ENCODE data around the gene SFTA2. TPM values are rescaled to one million over a fixed set of nuclear protein-coding genes. Genes with fewer than 3 reads are reported as not detected.
"Not testable (repeated sequence)": the region's sequence is repeated elsewhere in the genome, so short reads cannot be mapped to it uniquely, and the experiment has no call there.

Gene SFTA2
- total RNA-seq, 4 donors from 2014 or later, result 0.36 TPM; not detected in 3

DNA sequence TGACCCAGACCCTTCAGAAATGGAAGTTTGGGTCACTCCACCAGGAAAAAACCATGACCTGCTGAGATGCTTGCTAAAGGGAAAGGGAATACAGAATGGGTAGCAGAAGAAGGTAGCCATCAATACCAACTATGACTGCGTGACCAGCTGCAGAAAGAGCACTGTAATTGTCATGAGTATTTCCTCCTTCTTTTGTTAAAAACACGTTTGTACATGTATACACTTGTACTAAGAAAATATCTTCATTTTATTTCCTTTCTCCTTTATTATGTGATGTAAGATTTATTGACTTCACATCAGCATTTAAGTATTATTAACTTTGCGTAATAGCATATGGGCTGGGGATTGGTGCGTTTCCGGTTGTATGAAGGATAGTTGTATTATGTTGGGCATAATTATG is 39.0 kb upstream of the SFTA2 start:
- 79 to 83% methylated on average over 5 of the region's 5 CpGs for WGBS, 2 donors
- no peak overlapping the region for H3K4me3 ChIP-seq (ENCODE audit: low read depth, poor library complexity, severe bottlenecking)
- TF ChIP-seq, protein P1, sequence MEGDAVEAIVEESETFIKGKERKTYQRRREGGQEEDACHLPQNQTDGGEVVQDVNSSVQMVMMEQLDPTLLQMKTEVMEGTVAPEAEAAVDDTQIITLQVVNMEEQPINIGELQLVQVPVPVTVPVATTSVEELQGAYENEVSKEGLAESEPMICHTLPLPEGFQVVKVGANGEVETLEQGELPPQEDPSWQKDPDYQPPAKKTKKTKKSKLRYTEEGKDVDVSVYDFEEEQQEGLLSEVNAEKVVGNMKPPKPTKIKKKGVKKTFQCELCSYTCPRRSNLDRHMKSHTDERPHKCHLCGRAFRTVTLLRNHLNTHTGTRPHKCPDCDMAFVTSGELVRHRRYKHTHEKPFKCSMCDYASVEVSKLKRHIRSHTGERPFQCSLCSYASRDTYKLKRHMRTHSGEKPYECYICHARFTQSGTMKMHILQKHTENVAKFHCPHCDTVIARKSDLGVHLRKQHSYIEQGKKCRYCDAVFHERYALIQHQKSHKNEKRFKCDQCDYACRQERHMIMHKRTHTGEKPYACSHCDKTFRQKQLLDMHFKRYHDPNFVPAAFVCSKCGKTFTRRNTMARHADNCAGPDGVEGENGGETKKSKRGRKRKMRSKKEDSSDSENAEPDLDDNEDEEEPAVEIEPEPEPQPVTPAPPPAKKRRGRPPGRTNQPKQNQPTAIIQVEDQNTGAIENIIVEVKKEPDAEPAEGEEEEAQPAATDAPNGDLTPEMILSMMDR (IDR thresholded peaks at IDR 0.05), result no peak
- TF ChIP-seq POLR2A (IDR thresholded peaks at IDR 0.05), result no peak
- intact Hi-C loops (cut with DNase I; ENCODE audit: low total_unique reads), result no loop called here
- DNase-seq (ENCODE audit: low spot score in 2 of 2), result no peak

DNA sequence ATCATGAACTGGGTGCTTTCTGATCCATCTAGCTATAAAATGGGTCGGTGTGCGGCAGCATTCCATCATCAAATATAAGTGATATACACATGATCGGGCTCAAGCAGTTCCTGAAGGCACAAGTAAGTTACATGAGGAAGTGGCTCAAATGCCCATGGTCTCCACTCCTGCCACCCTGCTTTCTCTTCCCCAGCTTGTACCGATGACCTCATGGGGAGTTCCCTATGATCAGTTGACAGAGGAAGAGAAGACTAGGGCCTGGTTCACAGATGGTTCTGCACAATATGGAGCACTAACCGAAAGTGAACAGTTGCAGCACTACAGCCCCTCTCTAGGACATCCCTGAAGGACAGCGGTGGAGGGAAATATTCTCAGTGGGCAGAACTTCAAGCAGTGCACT is 37.2 kb upstream of the SFTA2 start:
- intact Hi-C loops (cut with DNase I; ENCODE audit: low total_unique reads); H3K4me3 ChIP-seq (ENCODE audit: low read depth, poor library complexity, severe bottlenecking); DNase-seq (ENCODE audit: low spot score in 2 of 2): not testable (repeated sequence)
- 78 to 87% methylated on average over 6 of the region's 6 CpGs for WGBS, 2 donors

GRCh38 chr6:30966154-30966553 is 34.2 kb upstream of the SFTA2 start:
- H3K4me3 ChIP-seq (ENCODE audit: low read depth, poor library complexity, severe bottlenecking), result no peak overlapping the region
- no peak for TF ChIP-seq POLR2A (IDR thresholded peaks at IDR 0.05)
- TF ChIP-seq, protein P1 (IDR thresholded peaks at IDR 0.05), result no peak
- no peak for DNase-seq (ENCODE audit: low spot score in 2 of 2)
- 75 to 89% methylated on average over 3 of the region's 3 CpGs for WGBS, 2 donors
- intact Hi-C loops (cut with DNase I; ENCODE audit: low total_unique reads), result no loop called here

DNA sequence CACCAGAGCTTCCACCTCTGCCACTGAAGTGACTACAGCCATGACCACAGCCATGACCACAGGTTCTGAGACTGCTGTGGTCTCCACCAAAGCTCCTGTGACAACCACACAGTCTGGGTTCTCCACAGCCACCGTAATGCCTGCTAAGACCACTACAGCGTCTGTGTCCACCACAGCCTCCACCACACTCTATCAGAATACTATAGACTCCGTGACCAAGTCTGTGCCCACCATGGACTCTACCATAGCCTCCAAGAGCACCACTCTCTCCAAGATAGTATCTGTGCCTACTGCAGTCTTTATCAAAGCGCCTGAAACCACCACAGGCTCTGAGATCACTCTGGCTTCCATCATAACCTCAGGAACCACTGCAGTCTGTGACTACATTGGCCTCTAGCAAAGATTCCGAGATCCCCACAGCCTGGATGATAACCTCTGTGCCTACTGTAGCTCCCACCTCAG is 33.2 kb upstream of the SFTA2 start:
- DNase-seq (ENCODE audit: low spot score in 2 of 2), result no peak
- H3K4me3 ChIP-seq (ENCODE audit: low read depth, poor library complexity, severe bottlenecking), result no peak overlapping the region
- intact Hi-C loops (cut with DNase I; ENCODE audit: low total_unique reads), result no loop called here
- TF ChIP-seq, protein P1 (IDR thresholded peaks at IDR 0.05), result no peak
- no peak for TF ChIP-seq POLR2A (IDR thresholded peaks at IDR 0.05)
- WGBS, 2 donors, result 86 to 92% methylated on average over 5 of the region's 5 CpGs

GRCh38 chr6:30964075-30964474 is 32.1 kb upstream of the SFTA2 start:
- H3K4me3 ChIP-seq (ENCODE audit: low read depth, poor library complexity, severe bottlenecking), result no peak overlapping the region
- TF ChIP-seq, protein P1 (IDR thresholded peaks at IDR 0.05), result no peak
- no peak for TF ChIP-seq POLR2A (IDR thresholded peaks at IDR 0.05)
- no peak for DNase-seq (ENCODE audit: low spot score in 2 of 2)
- WGBS, 2 donors, result 60 to 66% methylated on average over 4 of the region's 4 CpGs
- intact Hi-C loops (cut with DNase I; ENCODE audit: low total_unique reads), result no loop called here

DNA sequence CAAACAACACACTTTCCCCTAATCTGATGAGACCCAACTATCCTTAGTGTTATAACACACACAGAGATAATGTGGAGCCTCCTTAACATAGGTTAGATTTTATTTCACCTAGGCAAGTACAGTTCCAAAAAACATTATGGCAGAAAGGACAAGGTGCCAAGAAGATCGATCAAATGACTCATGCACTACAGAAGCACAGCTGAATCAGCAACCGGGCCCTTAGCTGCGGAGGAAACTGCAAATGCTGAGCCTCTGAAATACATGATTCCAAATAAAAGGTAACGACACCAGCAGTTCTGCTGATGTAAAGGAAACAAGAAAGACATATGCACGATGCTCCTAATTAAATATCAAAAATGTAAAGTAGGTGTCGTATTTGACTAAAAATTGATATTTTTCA is 31.7 kb upstream of the SFTA2 start:
- WGBS, 2 donors, result 38 to 58% methylated on average over 6 of the region's 6 CpGs
- DNase-seq (ENCODE audit: low spot score in 2 of 2), result no peak
- H3K4me3 ChIP-seq (ENCODE audit: low read depth, poor library complexity, severe bottlenecking), result no peak overlapping the region
- intact Hi-C loops (cut with DNase I; ENCODE audit: low total_unique reads), result no loop called here
- TF ChIP-seq, protein P1 (IDR thresholded peaks at IDR 0.05), result no peak
- no peak for TF ChIP-seq POLR2A (IDR thresholded peaks at IDR 0.05)
